GM23338 (cell line): ENCODE data around the gene SETX.

Source experiments
- CREB1 ChIP-seq: fragments of 250-450 bp; sonication (Bioruptor Pico); IDR thresholded peaks from 2 replicates; pipeline ENCODE4 v1.5.0; 2020; ENCODE audit warnings: low read depth, mild to moderate bottlenecking, moderate library complexity
- CTCF ChIP-seq, 2 experiments: fragments of 200-600 bp in 1 of 2; sonication (generic) in 1 of 2; conservative IDR thresholded peaks; 2 replicates each; pipeline versions ENCODE4 v1.5.1 to v1.6.1; 2016 to 2017; ENCODE audit warnings: antibody characterized with exemption in 2 of 2, low read depth in 2 of 2, mild to moderate bottlenecking in 2 of 2, moderate library complexity in 1 of 2
- ETS1 ChIP-seq: IDR thresholded peaks from 2 replicates; pipeline ENCODE4 v1.6.1; 2016; ENCODE audit warnings: antibody characterized with exemption
- EZH2 ChIP-seq: fragments of 200-600 bp; sonication (generic); IDR thresholded peaks from one replicate; pipeline ENCODE4 v1.8.0; 2017; ENCODE audit warnings: antibody characterized with exemption, mild to moderate bottlenecking, low read depth; ENCODE audit not compliant: unreplicated experiment
- EZH2phosphoT487 ChIP-seq: fragments of 200-600 bp; sonication (generic); IDR thresholded peaks from one replicate; pipeline ENCODE4 v1.8.1; 2018; ENCODE audit warnings: antibody characterized with exemption; ENCODE audit not compliant: unreplicated experiment
- JUNB ChIP-seq: IDR thresholded peaks from one replicate; pipeline ENCODE4 v1.6.1; 2016; ENCODE audit warnings: antibody characterized with exemption; ENCODE audit not compliant: unreplicated experiment
- NANOG ChIP-seq: IDR thresholded peaks from 2 replicates; pipeline ENCODE4 v1.6.1; 2016; ENCODE audit warnings: antibody characterized with exemption, borderline replicate concordance
- POLR2AphosphoS5 ChIP-seq: IDR thresholded peaks from 2 replicates; pipeline ENCODE4 v1.6.1; 2016; ENCODE audit warnings: antibody characterized with exemption, low read depth
- REST ChIP-seq: IDR thresholded peaks from one replicate; pipeline ENCODE4 v1.6.1; 2018; ENCODE audit warnings: antibody characterized with exemption; ENCODE audit not compliant: unreplicated experiment
- STAT1 ChIP-seq: IDR thresholded peaks from one replicate; pipeline ENCODE4 v1.6.1; 2016; ENCODE audit warnings: antibody characterized with exemption; ENCODE audit not compliant: unreplicated experiment
- ZNF114 ChIP-seq: fragments of 250-450 bp; sonication (Bioruptor Pico); IDR thresholded peaks from 2 replicates; pipeline ENCODE4 v1.5.0; 2020; ENCODE audit warnings: mild to moderate bottlenecking, moderate library complexity

GRCh38 chr9:132299221-132299620 lies 55.6 kb downstream of the SETX start:
- no peak for TF ChIP-seq REST
- no peak for TF ChIP-seq CTCF (conservative IDR thresholded peaks at IDR 0.05; ENCODE audit: low read depth in 2 of 2)
- no peak for TF ChIP-seq POLR2AphosphoS5
- TF ChIP-seq ZNF114 (CRISPR knock-in tag), result no peak
- TF ChIP-seq EZH2, result no peak
- TF ChIP-seq EZH2phosphoT487, result no peak
- no peak for TF ChIP-seq STAT1
- TF ChIP-seq JUNB, result no peak
- no peak for TF ChIP-seq ETS1
- TF ChIP-seq NANOG, result no peak
- no peak for TF ChIP-seq CREB1 (CRISPR knock-in tag)
